Measurements from ENCODE around the gene CLEC2A.
"Not testable (repeated sequence)": the region's sequence is repeated elsewhere in the genome, so short reads cannot be mapped to it uniquely, and the experiment has no call there.

Gene CLEC2A

GRCh38 chr12:9932270-9932669 lies at the start of gene CLEC2A:
TSS of gene CLEC2A (minus strand) at chr12:9932370. CDS start at chr12:9932329, 41 bp downstream.
- DNase-seq, result no peak

- no peak for DNase-seq
These were observed 48.0 kb upstream of the CLEC2A start for GRCh38 chr12:9980126-9980525.

GRCh38 chr12:9977916-9978315 lies 45.7 kb upstream of the CLEC2A start:
- DNase-seq, result no peak

GRCh38 chr12:9976626-9977025 lies 44.5 kb upstream of the CLEC2A start:
- not testable (repeated sequence) for DNase-seq

GRCh38 chr12:9975614-9976013 lies 43.4 kb upstream of the CLEC2A start:
- DNase-seq, result no peak

GRCh38 chr12:9974731-9975130 lies 42.6 kb upstream of the CLEC2A start:
- DNase-seq, result not testable (repeated sequence)

- DNase-seq, result no peak
These were observed 41.8 kb upstream of the CLEC2A start for GRCh38 chr12:9973949-9974348.

GRCh38 chr12:9971181-9971580 lies 39.0 kb upstream of the CLEC2A start, which contains the start of gene CLEC12A:
TSS of gene CLEC12A (plus strand) at chr12:9971409. CDS start at chr12:9971597, 188 bp downstream.
- no peak for DNase-seq

- DNase-seq, result no peak
These were observed 37.5 kb upstream of the CLEC2A start for GRCh38 chr12:9969673-9970072.

- DNase-seq, result no peak
These were observed 29.7 kb upstream of the CLEC2A start for GRCh38 chr12:9961901-9962300.

GRCh38 chr12:9961106-9961505 lies 28.9 kb upstream of the CLEC2A start:
- DNase-seq, result no peak

- no peak for DNase-seq
These were observed 28.4 kb upstream of the CLEC2A start for GRCh38 chr12:9960590-9960989.

- no peak for DNase-seq
These were observed 25.7 kb upstream of the CLEC2A start for GRCh38 chr12:9957834-9958233.

- not testable (repeated sequence) for DNase-seq
These were observed 21.0 kb upstream of the CLEC2A start for GRCh38 chr12:9952954-9953729.

- DNase-seq, result peak; percentile 2
These were observed 19.0 kb upstream of the CLEC2A start for GRCh38 chr12:9951026-9951675.

- no peak for DNase-seq
These were observed 16.6 kb upstream of the CLEC2A start for GRCh38 chr12:9948606-9949296.

- DNase-seq, result no peak
These were observed 15.5 kb upstream of the CLEC2A start for GRCh38 chr12:9947674-9948073.

- no peak for DNase-seq
These were observed 12.2 kb upstream of the CLEC2A start for GRCh38 chr12:9944391-9944790.

GRCh38 chr12:9943240-9943639 lies 11.1 kb upstream of the CLEC2A start:
- no peak for DNase-seq

- DNase-seq, result no peak
These were observed 9.7 kb upstream of the CLEC2A start for GRCh38 chr12:9941838-9942237.

GRCh38 chr12:9940375-9940774 lies 8.2 kb upstream of the CLEC2A start:
- no peak for DNase-seq

- no peak for DNase-seq
These were observed 4.4 kb upstream of the CLEC2A start for GRCh38 chr12:9936591-9936990.

GRCh38 chr12:9935026-9935425 lies 2.9 kb upstream of the CLEC2A start:
- no peak for DNase-seq

GRCh38 chr12:9933958-9934357 lies 1.8 kb upstream of the CLEC2A start:
- no peak for DNase-seq

Data from stimulated activated CD4-positive, alpha-beta T cell treated with anti-CD3 and anti-CD28 coated beads, Interleukin-12 subunit alpha, Interleukin-12 subunit beta, amount 100 ng/mL, for 4 hours (primary cell).